GM15510 (cell line): Measurements from ENCODE around the gene BCL7A.
A peak's percentile ranks its signal among the peaks of the same experiment; 100 is the strongest.

Experiments used
- POLR2A ChIP-seq: IDR thresholded peaks from 3 replicates; pipeline ENCODE4 v1.6.1; 2011; ENCODE audit warnings: borderline replicate concordance; ENCODE audit not compliant: insufficient read length; ENCODE audit errors: extremely low read depth

BCL7A gene

GRCh38 chr12:122057007-122057735 is 35.5 kb downstream of the BCL7A start:
- TF ChIP-seq POLR2A = no peak

GRCh38 chr12:122057769-122058168 is 36.1 kb downstream of the BCL7A start:
- TF ChIP-seq POLR2A = no peak

GRCh38 chr12:122058549-122059149 is 37.0 kb downstream of the BCL7A start:
- TF ChIP-seq POLR2A = no peak

GRCh38 chr12:122059203-122059960 is 37.7 kb downstream of the BCL7A start:
- TF ChIP-seq POLR2A = no peak

GRCh38 chr12:122060081-122060501 is 38.4 kb downstream of the BCL7A start:
- no peak for TF ChIP-seq POLR2A

GRCh38 chr12:122061253-122061652 is 39.6 kb downstream of the BCL7A start:
- no peak for TF ChIP-seq POLR2A

GRCh38 chr12:122062832-122063693 is 41.4 kb downstream of the BCL7A start:
- no peak for TF ChIP-seq POLR2A

- no peak for TF ChIP-seq POLR2A
Measured at GRCh38 chr12:122063694-122064024, 42.0 kb downstream of the BCL7A start.

GRCh38 chr12:122064025-122064777 is 42.5 kb downstream of the BCL7A start:
- TF ChIP-seq POLR2A = peak; percentile 20

GRCh38 chr12:122064780-122065588 is 43.3 kb downstream of the BCL7A start:
- TF ChIP-seq POLR2A = no peak

GRCh38 chr12:122067548-122067947 is 45.9 kb downstream of the BCL7A start:
- TF ChIP-seq POLR2A = no peak

GRCh38 chr12:122067966-122068365 is 46.3 kb downstream of the BCL7A start:
- TF ChIP-seq POLR2A = no peak
